Trophoblast cell (in vitro differentiated cells and primary cell): ENCODE data around the gene SLC9C1.

Source experiments
- DNase-seq, 2 donors: peaks; one replicate each; pipeline ENCODE4 v3.0.0-alpha.2; 2016
- H2AFZ ChIP-seq: 2 replicates; pipeline ENCODE4 v1.6.1; 2013; ENCODE audit warnings: low read length, moderate library complexity, mild to moderate bottlenecking; ENCODE audit not compliant: insufficient read depth, poor library complexity
- H2AK5ac ChIP-seq: 2 replicates; pipeline ENCODE4 v1.6.1; 2013; ENCODE audit warnings: mild to moderate bottlenecking, low read length
- H2BK120ac ChIP-seq: 2 replicates; pipeline ENCODE4 v1.6.1; 2013; ENCODE audit warnings: low read length, mild to moderate bottlenecking, moderate library complexity; ENCODE audit not compliant: insufficient read depth, poor library complexity
- H2BK12ac ChIP-seq: 2 replicates; pipeline ENCODE4 v1.6.1; 2013; ENCODE audit warnings: mild to moderate bottlenecking, low read length, moderate library complexity
- H2BK5ac ChIP-seq: 2 replicates; pipeline ENCODE4 v1.6.1; 2013; ENCODE audit warnings: low read length, low read depth, moderate library complexity, mild to moderate bottlenecking; ENCODE audit not compliant: poor library complexity
- H3K14ac ChIP-seq: 2 replicates; pipeline ENCODE4 v1.6.1; 2013; ENCODE audit warnings: mild to moderate bottlenecking, low read length
- H3K18ac ChIP-seq: 2 replicates; pipeline ENCODE4 v1.6.1; 2013; ENCODE audit warnings: mild to moderate bottlenecking, low read length
- H3K23ac ChIP-seq: 2 replicates; pipeline ENCODE4 v1.6.1; 2013; ENCODE audit warnings: low read length
- H3K27ac ChIP-seq: 2 replicates; pipeline ENCODE4 v1.5.1; 2013; ENCODE audit warnings: low read depth, mild to moderate bottlenecking, inconsistent platforms, low read length, moderate library complexity
- H3K27me3 ChIP-seq: 2 replicates; pipeline ENCODE4 v1.6.1; 2013; ENCODE audit warnings: inconsistent platforms, mild to moderate bottlenecking, low read length, moderate library complexity; ENCODE audit not compliant: insufficient read depth
- H3K36me3 ChIP-seq, 2 experiments: 1 replicate in 1 of 2; 2 replicates in 1 of 2; pipeline ENCODE4 v1.6.1; 2013; ENCODE audit warnings: low read length in 2 of 2, mild to moderate bottlenecking in 2 of 2, moderate library complexity in 1 of 2; ENCODE audit not compliant: insufficient read depth in 2 of 2, control insufficient read depth in 1 of 2
- H3K4ac ChIP-seq: 2 replicates; pipeline ENCODE4 v1.6.1; 2013; ENCODE audit warnings: low read depth, mild to moderate bottlenecking, low read length, moderate library complexity
- H3K4me1 ChIP-seq, 2 experiments: 1 replicate in 1 of 2; 2 replicates in 1 of 2; pipeline ENCODE4 v1.6.1; 2013; ENCODE audit warnings: low read length in 2 of 2, mild to moderate bottlenecking in 2 of 2, moderate library complexity in 1 of 2; ENCODE audit not compliant: insufficient read depth in 2 of 2, control insufficient read depth in 1 of 2
- H3K4me2 ChIP-seq: 2 replicates; pipeline ENCODE4 v1.6.1; 2013; ENCODE audit warnings: inconsistent platforms, mild to moderate bottlenecking, low read length, moderate library complexity
- H3K4me3 ChIP-seq: 2 replicates; pipeline ENCODE4 v1.5.1; 2013; ENCODE audit warnings: mild to moderate bottlenecking, low read depth, low read length, inconsistent platforms
- H3K79me1 ChIP-seq: one replicate; pipeline ENCODE4 v1.6.1; 2013; ENCODE audit warnings: low read length
- H3K79me2 ChIP-seq: 2 replicates; pipeline ENCODE4 v1.6.1; 2013; ENCODE audit warnings: low read length, mild to moderate bottlenecking; ENCODE audit not compliant: control insufficient read depth, insufficient read depth, poor library complexity
- H3K9ac ChIP-seq: 2 replicates; pipeline ENCODE4 v1.6.1; 2013; ENCODE audit warnings: mild to moderate bottlenecking, low read length
- H3K9me3 ChIP-seq: 2 replicates; pipeline ENCODE4 v1.6.1; 2013; ENCODE audit warnings: low read depth, mild to moderate bottlenecking, control low read depth, inconsistent platforms, low read length; ENCODE audit not compliant: insufficient read depth
- H4K12ac ChIP-seq: 2 replicates; pipeline ENCODE4 v1.6.1; 2013; ENCODE audit warnings: low read depth, mild to moderate bottlenecking, low read length, moderate library complexity
- H4K8ac ChIP-seq: 2 replicates; pipeline ENCODE4 v1.6.1; 2013; ENCODE audit warnings: low read depth, mild to moderate bottlenecking, low read length, moderate library complexity
- H4K91ac ChIP-seq: one replicate; pipeline ENCODE4 v1.6.1; 2013; ENCODE audit warnings: low read depth, mild to moderate bottlenecking, low read length, moderate library complexity
- WGBS: extraction: QIAGEN DNeasy Blood & Tissue Kit; methylation state at CpG from one replicate; pipeline ENCODE4 v1.1.7; 2013; ENCODE audit warnings: missing lambda C conversion rate; ENCODE audit not compliant: insufficient read length, insufficient coverage; ENCODE audit errors: extremely low coverage; 5-methylcytosine and 5-hydroxymethylcytosine counted together

Gene SLC9C1

GRCh38 chr3:112132088-112132487 lies 161.9 kb downstream of the SLC9C1 start:
- Histone ChIP-seq H4K8ac (no peak overlapping the region), H3K23ac (no peak overlapping the region), H2BK120ac (no peak overlapping the region), H3K27me3 (no peaks in the 10 kb centered on the region), H3K9me3 (no peaks in the 10 kb centered on the region), H3K4me3 (no peak overlapping the region), H2AFZ (no peak overlapping the region), H2BK12ac (no peak overlapping the region), H2AK5ac (no peak overlapping the region), H4K91ac (no peak overlapping the region), H3K4me2 (no peak overlapping the region), H3K4me1 (peaks cover 3 to 9% of the 10 kb centered on the region in 2 experiments), H3K18ac (no peak overlapping the region), H3K36me3 (no peaks in the 10 kb centered on the region), H2BK5ac (no peak overlapping the region), H3K27ac (no peak overlapping the region), H3K9ac (no peak overlapping the region), H4K12ac (no peak overlapping the region), H3K4ac (no peak overlapping the region), H3K79me1 (peaks cover 3% of the 10 kb centered on the region), H3K14ac (no peak overlapping the region), H3K79me2 (no peaks in the 10 kb centered on the region)
- DNase-seq = no peak
- no CpG with 5 or more reads among the region's 3 CpGs for WGBS

GRCh38 chr3:112131111-112131510 lies 162.9 kb downstream of the SLC9C1 start:
- H2BK12ac ChIP-seq = no peak overlapping the region
- H3K79me2 ChIP-seq = no peaks in the 10 kb centered on the region
- H4K12ac ChIP-seq = no peak overlapping the region
- H3K27ac ChIP-seq = no peak overlapping the region
- WGBS = no CpG with 5 or more reads among the region's 3 CpGs
- H3K9me3 ChIP-seq = no peaks in the 10 kb centered on the region
- no peak overlapping the region for H2AK5ac ChIP-seq
- no peaks in the 10 kb centered on the region for H3K36me3 ChIP-seq
- H4K8ac ChIP-seq = no peak overlapping the region
- H3K4ac ChIP-seq = no peak overlapping the region
- H3K79me1 ChIP-seq = peaks cover 3% of the 10 kb centered on the region
- no peak overlapping the region for H3K9ac ChIP-seq
- no peaks in the 10 kb centered on the region for H3K27me3 ChIP-seq
- no peak overlapping the region for H2BK120ac ChIP-seq
- no peak overlapping the region for H3K4me3 ChIP-seq
- H3K14ac ChIP-seq = no peak overlapping the region
- no peak overlapping the region for H3K23ac ChIP-seq
- no peak overlapping the region for H3K18ac ChIP-seq
- no peak overlapping the region for H2BK5ac ChIP-seq
- no peak for DNase-seq
- H3K4me1 ChIP-seq = peaks cover 3 to 13% of the 10 kb centered on the region in 2 experiments
- H4K91ac ChIP-seq = no peak overlapping the region
- no peak overlapping the region for H3K4me2 ChIP-seq
- H2AFZ ChIP-seq = no peak overlapping the region

- Histone ChIP-seq H3K4ac (no peak overlapping the region), H2BK5ac (no peak overlapping the region), H2BK120ac (no peak overlapping the region), H2AK5ac (no peak overlapping the region), H3K4me2 (no peak overlapping the region), H4K91ac (no peak overlapping the region), H3K4me1 (peaks cover 5 to 15% of the 10 kb centered on the region in 2 experiments), H3K27me3 (no peaks in the 10 kb centered on the region), H4K8ac (no peak overlapping the region), H3K36me3 (no peaks in the 10 kb centered on the region), H3K79me2 (no peaks in the 10 kb centered on the region), H3K9ac (no peak overlapping the region), H3K4me3 (no peak overlapping the region), H3K79me1 (peaks cover 5% of the 10 kb centered on the region), H4K12ac (no peak overlapping the region), H2BK12ac (no peak overlapping the region), H3K9me3 (no peaks in the 10 kb centered on the region), H3K14ac (no peak overlapping the region), H3K27ac (no peak overlapping the region), H3K23ac (no peak overlapping the region), H2AFZ (no peak overlapping the region), H3K18ac (no peak overlapping the region)
- WGBS = no CpG with 5 or more reads among the region's 3 CpGs
- DNase-seq = no peak
Measured at GRCh38 chr3:112130638-112130993, 163.4 kb downstream of the SLC9C1 start.

GRCh38 chr3:112129925-112130637 lies 163.9 kb downstream of the SLC9C1 start:
- Histone ChIP-seq H2AFZ (no peak overlapping the region), H3K4ac (no peak overlapping the region), H3K79me2 (no peaks in the 10 kb centered on the region), H3K27me3 (no peaks in the 10 kb centered on the region), H3K4me1 (peaks cover 7 to 15% of the 10 kb centered on the region in 2 experiments), H4K91ac (no peak overlapping the region), H2AK5ac (no peak overlapping the region), H4K12ac (no peak overlapping the region), H3K4me2 (no peak overlapping the region), H4K8ac (no peak overlapping the region), H3K18ac (no peak overlapping the region), H3K9me3 (no peaks in the 10 kb centered on the region), H3K27ac (no peak overlapping the region), H3K79me1 (peaks cover 9% of the 10 kb centered on the region), H3K14ac (no peak overlapping the region), H2BK120ac (no peak overlapping the region), H3K36me3 (no peaks in the 10 kb centered on the region), H2BK5ac (no peak overlapping the region), H2BK12ac (no peak overlapping the region), H3K4me3 (no peak overlapping the region), H3K9ac (no peak overlapping the region), H3K23ac (no peak overlapping the region)
- no peak for DNase-seq
- no CpG with 5 or more reads among the region's 4 CpGs for WGBS
